Measurements from ENCODE around the gene FUT1. TPM values are rescaled to one million over a fixed set of nuclear protein-coding genes. Genes with fewer than 3 reads are reported as not detected.
A peak's percentile ranks its signal among the peaks of the same experiment; 100 is the strongest.
"Not testable (repeated sequence)": the region's sequence is repeated elsewhere in the genome, so short reads cannot be mapped to it uniquely, and the experiment has no call there.

Gene FUT1
- total RNA-seq, 4 donors from 2014 or later = 0.98 to 4.2 (median 2.4) TPM

DNA sequence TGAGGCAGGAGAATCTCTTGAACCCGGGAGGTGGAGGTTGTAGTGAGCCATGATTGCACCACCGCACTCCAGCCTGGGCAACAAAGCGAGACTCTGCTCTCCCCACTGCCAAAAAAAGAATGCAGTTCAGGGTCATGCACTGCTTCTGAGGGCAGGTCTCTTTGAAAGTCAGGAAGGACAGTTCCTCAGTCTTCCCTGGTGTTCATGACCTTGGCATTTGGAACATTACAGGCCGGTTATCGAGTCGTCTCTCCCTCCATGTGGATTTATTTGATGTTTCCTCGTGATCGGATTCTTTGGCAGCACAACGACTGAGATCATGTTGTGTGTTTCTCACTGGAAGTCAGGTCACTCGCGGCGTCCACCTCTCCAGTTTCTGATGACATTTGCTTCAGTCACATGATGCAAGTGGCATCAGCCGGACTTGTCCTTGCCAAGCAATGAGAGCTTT is 20.1 kb upstream of the FUT1 start:
- H3K36me3 ChIP-seq = no peaks in the 10 kb centered on the region
- WGBS, 2 donors = 42 to 51% methylated on average over 13 of the region's 13 CpGs
- DNase-seq (ENCODE audit: low spot score in 2 of 2) = peak in 1 of 2 donors; percentile 22
- no peaks in the 10 kb centered on the region for H3K9me3 ChIP-seq
- H3K27ac ChIP-seq = no peak overlapping the region
- no peak for TF ChIP-seq POLR2A (IDR thresholded peaks at IDR 0.05)
- TF ChIP-seq EP300 (IDR thresholded peaks at IDR 0.05) = no peak
- TF ChIP-seq, protein P1, sequence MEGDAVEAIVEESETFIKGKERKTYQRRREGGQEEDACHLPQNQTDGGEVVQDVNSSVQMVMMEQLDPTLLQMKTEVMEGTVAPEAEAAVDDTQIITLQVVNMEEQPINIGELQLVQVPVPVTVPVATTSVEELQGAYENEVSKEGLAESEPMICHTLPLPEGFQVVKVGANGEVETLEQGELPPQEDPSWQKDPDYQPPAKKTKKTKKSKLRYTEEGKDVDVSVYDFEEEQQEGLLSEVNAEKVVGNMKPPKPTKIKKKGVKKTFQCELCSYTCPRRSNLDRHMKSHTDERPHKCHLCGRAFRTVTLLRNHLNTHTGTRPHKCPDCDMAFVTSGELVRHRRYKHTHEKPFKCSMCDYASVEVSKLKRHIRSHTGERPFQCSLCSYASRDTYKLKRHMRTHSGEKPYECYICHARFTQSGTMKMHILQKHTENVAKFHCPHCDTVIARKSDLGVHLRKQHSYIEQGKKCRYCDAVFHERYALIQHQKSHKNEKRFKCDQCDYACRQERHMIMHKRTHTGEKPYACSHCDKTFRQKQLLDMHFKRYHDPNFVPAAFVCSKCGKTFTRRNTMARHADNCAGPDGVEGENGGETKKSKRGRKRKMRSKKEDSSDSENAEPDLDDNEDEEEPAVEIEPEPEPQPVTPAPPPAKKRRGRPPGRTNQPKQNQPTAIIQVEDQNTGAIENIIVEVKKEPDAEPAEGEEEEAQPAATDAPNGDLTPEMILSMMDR (IDR thresholded peaks at IDR 0.05) = no peak
- no peaks in the 10 kb centered on the region for H3K4me1 ChIP-seq
- no peaks in the 10 kb centered on the region for H3K27me3 ChIP-seq
- H3K4me3 ChIP-seq = no peak overlapping the region

DNA sequence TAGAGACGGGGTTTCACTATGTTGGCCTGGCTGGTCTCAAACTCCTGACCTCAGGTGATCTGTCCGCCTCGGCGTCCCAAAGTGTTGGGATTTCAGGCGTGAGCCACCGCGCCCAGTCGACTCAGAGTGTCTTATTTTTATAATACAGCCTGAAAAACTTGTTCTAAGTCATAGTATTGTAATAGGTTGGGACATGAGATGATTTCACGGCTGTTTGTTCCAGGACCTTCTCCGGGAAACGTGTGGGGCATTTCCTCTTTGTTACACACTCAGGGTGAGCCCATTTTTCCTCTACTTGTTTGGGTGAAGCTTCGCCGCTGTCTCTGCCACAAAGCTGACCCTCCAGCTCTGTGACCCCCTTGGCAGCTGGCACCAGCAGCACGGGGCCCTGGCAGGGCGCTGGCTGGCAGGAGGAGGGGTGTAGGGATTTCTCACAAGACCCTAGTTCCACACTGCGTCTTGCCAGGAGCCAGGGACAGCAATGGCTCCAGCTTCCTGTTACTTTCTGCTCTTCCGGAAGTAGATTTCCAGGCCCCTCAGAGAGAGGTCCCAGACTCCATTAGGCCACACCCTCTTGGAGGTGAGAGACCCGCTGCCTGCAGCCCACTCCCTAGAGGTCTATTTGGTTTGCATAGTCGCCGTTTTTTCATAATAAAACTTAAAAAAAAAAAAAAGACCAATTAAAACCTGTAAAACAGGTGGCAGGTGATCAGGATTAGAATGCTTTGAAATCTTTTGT is 18.5 kb upstream of the FUT1 start:
- Histone ChIP-seq H3K36me3 (no peaks in the 10 kb centered on the region), H3K9me3 (no peaks in the 10 kb centered on the region), H3K4me1 (no peaks in the 10 kb centered on the region), H3K27me3 (no peaks in the 10 kb centered on the region), H3K4me3 (no peak overlapping the region), H3K27ac (peak overlapping the region in 1 of 4 donors; percentile 36)
- no peak for DNase-seq (ENCODE audit: low spot score in 2 of 2)
- WGBS, 2 donors = 75 to 77% methylated on average over 20 of the region's 20 CpGs
- TF ChIP-seq POLR2A (IDR thresholded peaks at IDR 0.05) (no peak), EP300 (IDR thresholded peaks at IDR 0.05) (no peak)
- TF ChIP-seq, protein P1 (IDR thresholded peaks at IDR 0.05) = no peak

DNA sequence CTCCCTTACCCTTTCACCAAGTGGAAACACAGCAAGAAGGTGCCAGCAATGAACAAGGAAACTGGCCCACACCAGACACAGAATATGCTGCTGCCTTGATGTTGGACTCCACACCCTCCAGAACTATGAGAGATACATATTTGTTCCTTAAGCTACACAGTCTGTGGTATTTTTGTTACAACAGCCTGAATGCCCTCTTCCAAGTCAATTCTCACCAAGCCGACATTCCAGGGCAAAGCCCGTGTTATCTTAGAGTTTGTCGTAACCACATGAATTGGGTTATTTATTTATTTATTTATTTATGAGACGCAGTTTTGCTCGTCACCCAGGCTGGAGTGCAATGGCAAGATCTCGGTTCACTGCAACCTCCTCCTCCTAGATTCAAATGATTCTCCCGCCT is 17.8 kb upstream of the FUT1 start:
- Histone ChIP-seq H3K4me3 (no peak overlapping the region), H3K27ac (peak overlapping the region in 2 of 4 donors; percentile 28 to 56), H3K36me3 (no peaks in the 10 kb centered on the region), H3K27me3 (no peaks in the 10 kb centered on the region), H3K9me3 (no peaks in the 10 kb centered on the region), H3K4me1 (no peaks in the 10 kb centered on the region)
- WGBS, 2 donors = 56 to 82% methylated on average over 7 of the region's 7 CpGs
- no peak for DNase-seq (ENCODE audit: low spot score in 2 of 2)
- TF ChIP-seq POLR2A (IDR thresholded peaks at IDR 0.05) = no peak
- TF ChIP-seq, protein P1 (IDR thresholded peaks at IDR 0.05) = no peak
- TF ChIP-seq EP300 (IDR thresholded peaks at IDR 0.05) = no peak

DNA sequence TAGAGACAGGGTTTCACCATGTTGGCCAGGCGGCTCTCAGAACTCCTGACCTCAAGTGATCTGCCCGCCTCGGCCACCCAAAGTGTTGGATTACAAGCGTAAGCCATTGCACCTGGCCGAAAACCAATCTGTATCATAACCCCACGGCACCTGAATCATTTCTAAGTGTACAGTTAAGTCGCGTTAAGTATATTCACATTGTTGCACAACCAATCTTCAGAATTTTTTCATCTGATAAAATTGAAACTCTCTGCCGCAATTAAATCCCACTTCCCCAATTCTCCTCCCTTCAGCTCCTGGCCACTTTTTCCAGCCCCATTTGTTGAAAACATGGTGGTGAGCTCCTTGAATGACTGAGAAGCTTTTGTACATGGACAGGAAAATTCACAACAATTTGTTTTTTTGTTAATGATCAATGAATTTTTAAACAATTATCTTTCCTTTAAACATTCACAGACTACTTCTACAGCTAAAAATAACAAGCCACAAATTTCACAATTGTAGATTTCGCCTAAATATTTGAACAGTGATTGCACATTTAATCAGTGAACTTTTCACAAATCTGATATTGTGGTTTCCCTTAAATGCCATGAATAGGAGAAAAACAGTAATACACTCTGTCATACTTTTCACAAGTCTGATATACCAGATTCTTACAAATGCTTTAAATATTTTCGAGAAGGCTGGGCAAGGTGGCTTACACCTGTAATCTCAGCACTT is 16.7 kb upstream of the FUT1 start:
- no peak for DNase-seq (ENCODE audit: low spot score in 2 of 2)
- WGBS, 2 donors = 75 to 78% methylated on average over 11 of the region's 11 CpGs

DNA sequence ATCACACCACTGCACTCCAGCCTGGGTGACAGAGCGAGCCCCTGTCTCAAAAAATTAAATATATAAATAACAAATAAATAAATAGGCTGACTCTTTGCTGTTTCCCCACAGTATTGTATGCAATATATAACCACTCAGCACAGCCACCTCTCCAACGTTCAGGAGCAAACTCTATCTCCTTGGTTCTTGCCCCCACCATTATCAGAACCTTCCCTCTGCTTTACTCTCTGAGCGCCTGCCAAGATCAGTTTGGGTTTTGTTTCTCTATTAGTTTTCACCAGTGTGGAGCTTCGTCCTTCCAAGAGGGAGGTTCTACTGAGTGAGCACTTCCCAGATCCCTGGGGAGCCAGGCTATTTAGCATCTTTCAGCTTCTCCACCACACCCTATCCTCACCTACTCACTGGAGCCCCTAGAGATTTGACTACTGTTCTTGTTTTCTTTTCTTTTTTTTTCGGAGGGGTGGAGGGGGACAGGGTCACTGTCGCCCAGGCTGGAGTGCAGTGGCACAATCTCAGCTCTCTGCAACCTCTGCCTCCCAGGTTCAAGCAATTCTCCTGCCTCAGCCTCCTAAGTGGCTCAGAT is 15.8 kb upstream of the FUT1 start:
- H3K4me3 ChIP-seq; H3K36me3 ChIP-seq; H3K9me3 ChIP-seq; DNase-seq (ENCODE audit: low spot score in 2 of 2); H3K27me3 ChIP-seq; H3K27ac ChIP-seq; H3K4me1 ChIP-seq: not testable (repeated sequence)
- WGBS, 2 donors = 31 to 40% methylated on average over 6 of the region's 6 CpGs

More for the DNA sequence above, 16.7 kb upstream of the FUT1 start:
- peak overlapping the region in 1 of 4 donors; percentile 28 for H3K27ac ChIP-seq
- H3K4me1 ChIP-seq = no peaks in the 10 kb centered on the region
- no peaks in the 10 kb centered on the region for H3K27me3 ChIP-seq
- no peaks in the 10 kb centered on the region for H3K36me3 ChIP-seq
- no peaks in the 10 kb centered on the region for H3K9me3 ChIP-seq
- H3K4me3 ChIP-seq = no peak overlapping the region
- TF ChIP-seq POLR2A (IDR thresholded peaks at IDR 0.05) (no peak), EP300 (IDR thresholded peaks at IDR 0.05) (no peak)
- TF ChIP-seq, protein P1 (IDR thresholded peaks at IDR 0.05) = no peak

DNA sequence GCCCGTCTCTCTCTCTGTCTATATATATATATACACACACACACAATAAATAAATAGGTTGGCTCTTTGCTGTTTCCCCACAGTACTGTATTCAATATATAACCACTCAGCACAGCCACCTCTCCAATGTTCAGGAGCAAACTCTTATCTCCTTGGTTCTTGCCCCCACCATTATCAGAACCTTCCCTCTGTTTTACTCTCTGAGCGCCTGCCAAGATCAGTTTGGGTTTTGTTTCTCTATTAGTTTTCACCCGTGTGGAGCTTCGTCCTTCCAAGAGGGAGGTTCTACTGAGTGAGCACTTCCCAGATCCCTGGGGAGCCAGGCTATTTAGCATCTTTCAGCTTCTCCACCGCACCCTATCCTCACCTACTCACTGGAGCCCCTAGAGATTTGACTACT is 13.4 kb upstream of the FUT1 start:
- WGBS, 2 donors = 39 to 43% methylated on average over 5 of the region's 5 CpGs
- not testable (repeated sequence) for H3K36me3 ChIP-seq; H3K9me3 ChIP-seq; H3K4me1 ChIP-seq; DNase-seq (ENCODE audit: low spot score in 2 of 2); H3K27me3 ChIP-seq; H3K4me3 ChIP-seq; H3K27ac ChIP-seq

Measured in tibial nerve (tissue), 4 donors.